ENCODE results near the gene GPC5.

Gene GPC5

GRCh38 chr13:91595677-91596076 is 197.3 kb downstream of the GPC5 start:
- no peak for DNase-seq (ENCODE audit: low spot score)

- DNase-seq (ENCODE audit: low spot score): no peak
Measured at GRCh38 chr13:91596842-91597241, 198.4 kb downstream of the GPC5 start.

- no peak for DNase-seq (ENCODE audit: low spot score)
Measured at GRCh38 chr13:91598655-91599054, 200.2 kb downstream of the GPC5 start.

GRCh38 chr13:91601273-91601672 is 202.9 kb downstream of the GPC5 start:
- no peak for DNase-seq (ENCODE audit: low spot score)

GRCh38 chr13:91601807-91602206 is 203.4 kb downstream of the GPC5 start:
- no peak for DNase-seq (ENCODE audit: low spot score)

GRCh38 chr13:91609353-91609752 is 210.9 kb downstream of the GPC5 start:
- no peak for DNase-seq (ENCODE audit: low spot score)

GRCh38 chr13:91618315-91618714 is 219.9 kb downstream of the GPC5 start:
- DNase-seq (ENCODE audit: low spot score): no peak

- DNase-seq (ENCODE audit: low spot score): no peak
Measured at GRCh38 chr13:91620670-91621141, 222.3 kb downstream of the GPC5 start.

GRCh38 chr13:91621161-91621560 is 222.7 kb downstream of the GPC5 start:
- no peak for DNase-seq (ENCODE audit: low spot score)

- DNase-seq (ENCODE audit: low spot score): no peak
Measured at GRCh38 chr13:91621963-91622362, 223.5 kb downstream of the GPC5 start.

GRCh38 chr13:91622778-91623550 is 224.5 kb downstream of the GPC5 start:
- DNase-seq (ENCODE audit: low spot score): no peak

GRCh38 chr13:91627952-91628739 is 229.7 kb downstream of the GPC5 start:
- no peak for DNase-seq (ENCODE audit: low spot score)

- no peak for DNase-seq (ENCODE audit: low spot score)
Measured at GRCh38 chr13:91630946-91631345, 232.5 kb downstream of the GPC5 start.

GRCh38 chr13:91632086-91632485 is 233.7 kb downstream of the GPC5 start:
- no peak for DNase-seq (ENCODE audit: low spot score)

- no peak for DNase-seq (ENCODE audit: low spot score)
Measured at GRCh38 chr13:91639330-91639729, 240.9 kb downstream of the GPC5 start.

GRCh38 chr13:91643394-91643793 is 245.0 kb downstream of the GPC5 start:
- no peak for DNase-seq (ENCODE audit: low spot score)

GRCh38 chr13:91644806-91645205 is 246.4 kb downstream of the GPC5 start:
- no peak for DNase-seq (ENCODE audit: low spot score)

GRCh38 chr13:91647361-91647990 is 249.1 kb downstream of the GPC5 start:
- no peak for DNase-seq (ENCODE audit: low spot score)

- DNase-seq (ENCODE audit: low spot score): no peak
Measured at GRCh38 chr13:91648012-91648411, 249.6 kb downstream of the GPC5 start.

- no peak for DNase-seq (ENCODE audit: low spot score)
Measured at GRCh38 chr13:91649456-91649855, 251.0 kb downstream of the GPC5 start.

GRCh38 chr13:91652404-91653301 is 254.2 kb downstream of the GPC5 start:
- no peak for DNase-seq (ENCODE audit: low spot score)

GRCh38 chr13:91655731-91656130 is 257.3 kb downstream of the GPC5 start:
- no peak for DNase-seq (ENCODE audit: low spot score)

Measured in putamen (tissue), 1 donor.